SK-N-SH (cell line): ENCODE results near the gene MYBPH.

Experiments
- CHD2 ChIP-seq: fragments of 150-350 bp; IDR thresholded peaks from 2 replicates; pipeline ENCODE4 v1.6.1; 2018; ENCODE audit warnings: low read length; ENCODE audit not compliant: partially characterized antibody
- EP300 ChIP-seq, 2 experiments: IDR thresholded peaks; 2 replicates each; pipeline versions ENCODE4 v1.4.0 to v1.6.1; 2012; ENCODE audit warnings: borderline replicate concordance in 1 of 2, low read depth in 1 of 2, low read length in 1 of 2
- EZH2phosphoT487 ChIP-seq: fragments of 200-600 bp; sonication (generic); IDR thresholded peaks from 2 replicates; pipeline ENCODE4 v1.6.1; 2017; ENCODE audit warnings: low read depth, mixed run types, mild to moderate bottlenecking, antibody characterized with exemption, moderate library complexity, borderline replicate concordance
- GATA2 ChIP-seq: sonication (generic); formaldehyde crosslinking; IDR thresholded peaks from 2 replicates; pipeline ENCODE4 v1.5.0; 2020; ENCODE audit warnings: mild to moderate bottlenecking, missing genetic modification reagents
- JUND ChIP-seq: IDR thresholded peaks from 2 replicates; pipeline ENCODE4 v1.4.0; 2012
- NRF1 ChIP-seq: IDR thresholded peaks from 2 replicates; pipeline ENCODE4 v1.6.1; 2012; ENCODE audit warnings: low read depth, mild to moderate bottlenecking, low read length
- POLR2AphosphoS5 ChIP-seq: IDR thresholded peaks from 2 replicates; pipeline ENCODE4 v1.6.1; 2012; ENCODE audit warnings: low read depth, low read length
- SIN3A ChIP-seq: IDR thresholded peaks from 2 replicates; pipeline ENCODE4 v1.6.1; 2012; ENCODE audit warnings: low read depth, mild to moderate bottlenecking, low read length, moderate library complexity, borderline replicate concordance
- TAF1 ChIP-seq: IDR thresholded peaks from 2 replicates; pipeline ENCODE4 v1.6.1; 2012; ENCODE audit warnings: low read depth, mild to moderate bottlenecking, low read length, moderate library complexity, borderline replicate concordance
- USF2 ChIP-seq: fragments of 150-350 bp; IDR thresholded peaks from 2 replicates; pipeline ENCODE4 v1.6.1; 2017; ENCODE audit warnings: antibody characterized with exemption, low read length, low read depth, borderline replicate concordance
- YY1 ChIP-seq: IDR thresholded peaks from 2 replicates; pipeline ENCODE4 v1.4.0; 2012; ENCODE audit warnings: low read depth, mild to moderate bottlenecking
- TF ChIP-seq, protein P1 (sequence below): fragments of 200-600 bp; sonication (generic); IDR thresholded peaks from 2 replicates; pipeline ENCODE4 v1.6.1; 2017; ENCODE audit warnings: antibody characterized with exemption, mild to moderate bottlenecking, moderate library complexity
- TF ChIP-seq, protein P2 (sequence below): IDR thresholded peaks from 2 replicates; pipeline ENCODE4 v1.4.0; 2012; ENCODE audit warnings: low read depth, borderline replicate concordance

GRCh38 chr1:203127666-203128430, 47.8 kb downstream of the MYBPH start, which contains the start of gene ADORA1:
- TF ChIP-seq, protein P1, sequence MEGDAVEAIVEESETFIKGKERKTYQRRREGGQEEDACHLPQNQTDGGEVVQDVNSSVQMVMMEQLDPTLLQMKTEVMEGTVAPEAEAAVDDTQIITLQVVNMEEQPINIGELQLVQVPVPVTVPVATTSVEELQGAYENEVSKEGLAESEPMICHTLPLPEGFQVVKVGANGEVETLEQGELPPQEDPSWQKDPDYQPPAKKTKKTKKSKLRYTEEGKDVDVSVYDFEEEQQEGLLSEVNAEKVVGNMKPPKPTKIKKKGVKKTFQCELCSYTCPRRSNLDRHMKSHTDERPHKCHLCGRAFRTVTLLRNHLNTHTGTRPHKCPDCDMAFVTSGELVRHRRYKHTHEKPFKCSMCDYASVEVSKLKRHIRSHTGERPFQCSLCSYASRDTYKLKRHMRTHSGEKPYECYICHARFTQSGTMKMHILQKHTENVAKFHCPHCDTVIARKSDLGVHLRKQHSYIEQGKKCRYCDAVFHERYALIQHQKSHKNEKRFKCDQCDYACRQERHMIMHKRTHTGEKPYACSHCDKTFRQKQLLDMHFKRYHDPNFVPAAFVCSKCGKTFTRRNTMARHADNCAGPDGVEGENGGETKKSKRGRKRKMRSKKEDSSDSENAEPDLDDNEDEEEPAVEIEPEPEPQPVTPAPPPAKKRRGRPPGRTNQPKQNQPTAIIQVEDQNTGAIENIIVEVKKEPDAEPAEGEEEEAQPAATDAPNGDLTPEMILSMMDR: peak; percentile 28; the same call in 1 of the 2 replicates
- no peak for TF ChIP-seq CHD2
- TF ChIP-seq, protein P2, sequence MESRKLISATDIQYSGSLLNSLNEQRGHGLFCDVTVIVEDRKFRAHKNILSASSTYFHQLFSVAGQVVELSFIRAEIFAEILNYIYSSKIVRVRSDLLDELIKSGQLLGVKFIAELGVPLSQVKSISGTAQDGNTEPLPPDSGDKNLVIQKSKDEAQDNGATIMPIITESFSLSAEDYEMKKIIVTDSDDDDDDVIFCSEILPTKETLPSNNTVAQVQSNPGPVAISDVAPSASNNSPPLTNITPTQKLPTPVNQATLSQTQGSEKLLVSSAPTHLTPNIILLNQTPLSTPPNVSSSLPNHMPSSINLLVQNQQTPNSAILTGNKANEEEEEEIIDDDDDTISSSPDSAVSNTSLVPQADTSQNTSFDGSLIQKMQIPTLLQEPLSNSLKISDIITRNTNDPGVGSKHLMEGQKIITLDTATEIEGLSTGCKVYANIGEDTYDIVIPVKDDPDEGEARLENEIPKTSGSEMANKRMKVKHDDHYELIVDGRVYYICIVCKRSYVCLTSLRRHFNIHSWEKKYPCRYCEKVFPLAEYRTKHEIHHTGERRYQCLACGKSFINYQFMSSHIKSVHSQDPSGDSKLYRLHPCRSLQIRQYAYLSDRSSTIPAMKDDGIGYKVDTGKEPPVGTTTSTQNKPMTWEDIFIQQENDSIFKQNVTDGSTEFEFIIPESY: no peak
- no peak for TF ChIP-seq GATA2
- TF ChIP-seq SIN3A: no peak
- no peak for TF ChIP-seq TAF1
- no peak for TF ChIP-seq NRF1
- TF ChIP-seq POLR2AphosphoS5: no peak
- TF ChIP-seq YY1: no peak
- no peak for TF ChIP-seq JUND
- TF ChIP-seq EP300 (IDR thresholded peaks at IDR 0.05; ENCODE audit: borderline replicate concordance in 1 of 2, low read depth in 1 of 2, low read length in 1 of 2): no peak
- no peak for TF ChIP-seq USF2
- TF ChIP-seq EZH2phosphoT487: no peak
